ENCODE results near the gene ZFHX2.
"Not testable (repeated sequence)": the region's sequence is repeated elsewhere in the genome, so short reads cannot be mapped to it uniquely, and the experiment has no call there.

ZFHX2 gene

DNA sequence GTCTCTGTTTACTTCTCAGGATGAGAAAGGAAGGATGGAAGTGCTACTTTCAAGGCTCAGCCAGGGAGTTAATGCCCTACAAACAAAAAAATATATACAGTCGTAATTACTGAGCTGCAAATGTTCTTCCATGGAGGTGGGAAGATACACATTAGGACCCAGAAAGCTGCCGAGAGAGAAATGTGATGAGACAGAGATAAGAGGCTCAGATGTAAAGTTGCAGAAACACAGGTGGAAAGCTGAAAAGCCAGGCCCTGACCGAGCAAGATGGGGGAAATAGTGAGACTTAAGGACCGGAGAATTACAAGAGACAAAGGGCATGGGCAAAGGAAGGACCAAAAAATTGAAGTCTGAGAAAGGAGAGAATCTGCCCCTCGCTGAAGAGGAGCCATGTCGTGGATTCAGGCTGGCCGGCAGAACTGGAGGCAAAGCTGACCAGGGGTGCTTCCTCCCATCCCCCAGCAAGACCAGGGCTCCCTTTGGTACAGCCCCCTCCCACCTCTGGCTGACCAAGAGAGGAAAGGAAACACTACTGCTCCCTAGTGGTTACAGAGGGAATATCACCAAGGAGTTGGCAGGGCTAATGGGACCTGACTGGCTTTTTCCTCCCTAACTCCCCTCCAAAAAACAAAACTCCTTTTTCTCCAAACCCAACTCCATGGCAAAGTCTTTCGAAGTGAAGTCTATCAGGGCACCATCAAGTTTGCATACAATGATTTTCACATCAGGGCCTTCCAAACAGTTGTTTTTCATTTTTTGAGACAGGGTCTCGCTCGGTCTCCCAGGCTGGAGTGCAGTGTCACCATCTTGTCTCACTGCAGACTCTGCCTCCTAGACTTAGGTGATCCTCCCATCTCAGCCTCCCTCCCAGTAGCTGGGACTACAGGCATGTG, 12.1 kb downstream of the ZFHX2 start:
- peak; percentile 63 for DNase-seq

DNA sequence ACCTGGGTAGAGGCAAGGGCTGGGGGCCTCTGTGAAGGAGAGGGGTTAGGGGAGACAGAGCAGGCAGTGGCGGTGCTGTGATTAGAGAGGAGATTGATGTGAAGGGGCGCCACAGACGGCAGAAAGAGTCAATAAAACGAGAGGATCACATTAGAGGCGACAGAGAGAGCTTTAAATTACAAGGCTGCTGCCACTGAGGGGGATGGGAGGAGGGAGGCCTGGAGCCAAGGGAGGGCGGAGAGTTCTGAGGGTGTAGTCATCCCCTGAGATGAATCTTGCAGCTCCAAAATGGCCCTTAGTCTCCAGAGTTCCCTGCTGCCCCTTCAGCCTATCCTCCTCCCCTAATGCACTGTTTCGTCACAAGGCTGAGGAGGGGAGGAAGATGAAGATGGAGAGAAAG, 12.8 kb downstream of the ZFHX2 start:
- DNase-seq: no peak

DNA sequence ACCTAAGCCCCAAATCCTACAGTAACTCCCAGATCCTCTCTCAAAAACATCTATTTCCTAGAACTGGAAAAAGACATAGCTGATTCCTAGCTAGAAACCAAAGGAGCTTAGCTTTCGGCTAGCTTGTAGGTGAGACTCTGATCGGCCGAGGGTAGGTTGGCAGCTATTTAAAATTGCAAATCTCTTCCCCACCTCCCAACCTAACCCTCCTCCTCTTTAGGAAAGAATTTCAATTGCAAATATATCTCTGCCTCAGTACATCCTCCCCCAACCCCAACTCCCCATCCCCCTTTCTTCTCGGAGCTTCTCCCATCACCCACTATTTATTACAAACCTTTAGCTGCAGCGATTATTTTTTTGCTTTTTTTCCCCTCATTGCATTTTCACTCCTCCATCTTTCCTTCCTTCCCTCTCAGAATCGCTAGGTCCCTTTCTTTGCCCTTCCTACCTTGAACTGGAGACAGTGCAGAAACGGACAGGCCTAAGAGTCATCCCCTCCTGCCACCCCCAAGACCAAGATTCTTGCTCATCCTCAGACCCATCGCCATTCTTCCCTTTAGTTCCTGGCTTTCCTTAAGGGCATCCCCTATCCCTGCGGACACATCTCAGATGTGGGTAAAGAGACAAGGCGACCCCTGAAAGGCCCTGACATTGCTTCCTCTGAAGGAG, 13.4 kb downstream of the ZFHX2 start:
- DNase-seq: no peak

DNA sequence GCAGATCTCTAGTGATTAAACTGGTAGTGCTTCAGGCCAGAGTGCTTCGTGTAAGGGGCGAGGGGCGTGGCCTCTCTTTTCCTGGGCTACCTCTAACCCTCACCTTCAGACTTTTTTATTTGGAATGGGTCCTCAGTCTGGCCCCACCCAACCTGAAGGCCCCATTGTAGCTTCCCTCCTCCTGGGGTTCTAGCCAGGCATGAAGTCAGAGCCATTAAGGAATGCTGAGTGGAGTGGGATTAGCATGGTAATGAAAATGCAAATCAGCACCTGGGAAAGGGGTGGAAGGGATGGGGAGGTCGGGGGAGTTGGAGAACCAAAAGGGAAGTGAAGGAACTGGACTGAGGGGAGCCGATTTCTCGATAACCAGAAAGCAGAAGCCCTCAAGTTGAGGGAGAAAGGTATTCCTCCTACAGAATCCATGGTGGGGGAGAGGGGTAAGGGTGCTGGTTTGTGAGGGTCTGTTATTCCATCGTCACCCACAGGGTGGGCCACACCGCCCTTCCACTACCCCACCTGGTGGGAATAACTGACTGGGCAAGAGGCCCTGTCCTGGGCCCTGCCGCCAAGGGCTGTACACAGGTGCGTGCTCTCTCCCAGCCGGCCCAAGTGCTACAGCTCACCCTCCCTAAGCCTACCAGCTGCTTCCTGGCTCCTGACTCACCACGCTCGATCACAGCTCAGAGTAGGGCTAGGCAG, 14.1 kb downstream of the ZFHX2 start:
- DNase-seq: no peak

DNA sequence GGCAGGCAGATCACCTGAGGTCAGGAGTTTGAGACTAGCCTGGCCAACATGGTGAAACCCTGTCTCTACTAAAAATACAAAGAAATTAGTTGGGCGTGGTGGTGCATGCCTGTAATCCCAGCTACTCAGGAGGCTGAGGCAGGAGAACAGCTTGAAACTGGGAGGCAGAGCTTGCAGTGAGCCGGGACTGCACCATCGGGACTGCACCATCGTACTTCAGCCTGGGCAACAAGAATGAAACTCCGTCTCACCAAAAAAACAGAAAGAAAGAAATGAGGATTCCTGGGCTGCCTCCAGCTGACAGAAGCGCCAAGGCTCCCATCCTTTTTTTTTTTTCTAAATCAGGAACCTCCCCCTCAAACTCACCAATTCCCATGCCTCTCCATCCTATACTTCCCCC, 14.7 kb downstream of the ZFHX2 start:
- not testable (repeated sequence) for DNase-seq

DNA sequence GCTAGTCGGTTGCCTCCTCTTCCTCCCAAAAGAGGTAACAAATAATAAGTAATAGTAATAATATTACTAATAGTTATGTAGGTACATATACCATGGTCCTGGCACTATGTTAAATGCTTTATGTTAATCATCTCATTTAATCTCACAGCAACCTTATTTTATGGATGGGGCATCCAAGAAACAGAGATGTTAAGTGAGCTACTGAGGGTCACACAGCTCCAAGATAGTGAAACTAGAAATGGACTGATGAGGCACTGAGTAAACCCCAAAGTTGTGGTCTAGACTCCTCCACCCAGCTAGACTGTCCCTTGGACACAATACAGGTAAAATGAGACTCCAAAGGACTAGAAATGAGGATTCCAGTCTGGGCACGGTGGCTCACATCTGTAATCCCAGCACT, 15.1 kb downstream of the ZFHX2 start:
- no peak for DNase-seq

DNA sequence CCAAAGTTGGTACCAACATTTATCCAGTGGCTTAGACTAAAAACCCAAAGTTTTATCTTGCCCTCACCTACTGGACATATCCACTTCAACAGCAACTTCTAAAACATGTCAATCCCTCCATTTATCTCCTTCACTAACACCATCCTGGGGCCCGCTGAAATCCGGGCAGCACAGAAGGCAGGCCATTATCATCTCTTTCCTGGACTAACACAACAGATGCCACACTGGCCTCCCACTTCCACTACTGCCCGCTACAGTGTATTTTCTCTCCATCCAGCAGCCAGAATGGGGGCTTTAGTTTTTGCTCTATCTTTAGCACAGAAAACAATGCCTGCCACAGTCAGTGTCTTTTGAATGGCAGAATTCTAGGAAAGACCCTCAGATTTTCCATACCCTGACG, 15.6 kb downstream of the ZFHX2 start:
- DNase-seq: no peak

DNA sequence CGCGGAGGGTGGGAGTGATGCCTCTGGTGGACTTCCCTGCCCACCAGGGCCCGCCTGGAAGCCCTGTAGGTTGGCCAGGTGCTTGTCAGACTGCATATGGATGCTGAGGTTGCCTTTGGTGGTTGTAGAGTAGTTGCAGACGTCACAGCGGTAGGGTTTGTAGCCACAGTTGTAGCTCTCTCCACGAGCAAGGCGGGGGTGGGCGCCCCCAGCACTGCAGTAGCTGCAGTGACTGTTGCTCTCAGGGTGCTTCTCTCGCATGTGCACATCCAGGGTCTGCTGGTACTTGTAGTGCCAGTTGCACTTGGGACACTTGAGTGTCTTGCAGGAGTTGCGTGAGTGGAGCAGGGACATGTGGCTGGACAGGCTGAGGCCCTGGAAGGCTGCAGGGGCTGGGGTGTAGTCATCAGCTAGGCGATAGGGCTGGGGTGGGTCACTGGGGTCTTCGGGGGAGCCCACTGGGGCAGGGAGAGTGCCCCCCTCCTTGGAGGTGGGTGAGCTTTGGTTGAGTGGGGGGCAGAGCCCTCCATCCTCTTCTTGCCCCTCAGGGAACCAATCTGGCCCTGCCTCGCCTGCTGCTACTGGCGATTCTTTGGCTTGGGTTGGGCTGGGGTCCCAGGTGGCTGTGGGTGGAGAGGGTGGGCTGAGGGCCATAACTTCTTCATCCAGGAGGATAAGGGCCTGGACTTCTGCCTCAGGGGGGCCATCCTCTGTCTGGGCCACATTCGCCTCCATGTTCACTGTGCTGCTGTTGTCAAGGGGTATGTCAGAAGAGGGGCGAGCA, 17.7 kb downstream of the ZFHX2 start:
- no peak for DNase-seq

DNA sequence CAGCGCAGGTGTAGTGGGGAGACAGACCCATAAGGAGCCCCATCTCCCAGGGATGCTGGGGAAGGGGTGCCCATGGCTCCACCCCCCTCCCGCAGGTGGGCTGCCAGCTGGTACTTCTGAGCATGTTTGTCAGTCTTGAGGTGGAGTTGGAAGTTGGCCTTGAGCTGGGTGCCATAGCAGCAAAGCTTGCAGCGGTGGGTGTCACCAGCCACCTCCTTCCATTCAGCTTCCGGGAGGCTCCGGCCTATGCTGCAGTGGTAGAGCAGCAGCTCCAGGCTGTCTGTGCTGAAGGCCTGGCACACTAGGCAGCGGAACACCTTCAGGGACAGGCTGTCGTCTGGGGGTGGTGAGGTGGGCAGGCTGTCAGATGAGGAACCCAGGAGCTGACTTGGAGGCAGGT, 18.9 kb downstream of the ZFHX2 start:
- DNase-seq: no peak

DNA sequence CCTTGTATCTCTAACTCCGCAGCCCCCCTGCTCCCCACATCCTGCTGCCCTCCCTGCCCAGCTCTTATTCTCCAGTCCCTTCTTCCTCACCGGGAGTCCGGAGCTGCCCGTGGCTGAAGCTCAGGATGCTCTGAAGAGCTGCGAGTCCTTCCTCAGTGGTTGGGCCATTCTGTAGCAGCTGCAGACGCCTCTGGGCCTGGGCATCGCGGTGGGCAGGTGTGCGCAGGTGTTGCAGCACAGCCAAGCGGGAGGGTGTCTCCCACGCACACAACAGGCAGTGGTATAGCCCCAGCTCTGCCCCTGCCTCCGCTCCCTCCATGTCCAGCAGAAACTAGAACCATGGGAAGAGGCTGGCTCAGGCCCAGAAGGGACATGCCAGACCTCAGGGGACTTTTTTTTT, 20.2 kb downstream of the ZFHX2 start:
- DNase-seq: no peak

DNA sequence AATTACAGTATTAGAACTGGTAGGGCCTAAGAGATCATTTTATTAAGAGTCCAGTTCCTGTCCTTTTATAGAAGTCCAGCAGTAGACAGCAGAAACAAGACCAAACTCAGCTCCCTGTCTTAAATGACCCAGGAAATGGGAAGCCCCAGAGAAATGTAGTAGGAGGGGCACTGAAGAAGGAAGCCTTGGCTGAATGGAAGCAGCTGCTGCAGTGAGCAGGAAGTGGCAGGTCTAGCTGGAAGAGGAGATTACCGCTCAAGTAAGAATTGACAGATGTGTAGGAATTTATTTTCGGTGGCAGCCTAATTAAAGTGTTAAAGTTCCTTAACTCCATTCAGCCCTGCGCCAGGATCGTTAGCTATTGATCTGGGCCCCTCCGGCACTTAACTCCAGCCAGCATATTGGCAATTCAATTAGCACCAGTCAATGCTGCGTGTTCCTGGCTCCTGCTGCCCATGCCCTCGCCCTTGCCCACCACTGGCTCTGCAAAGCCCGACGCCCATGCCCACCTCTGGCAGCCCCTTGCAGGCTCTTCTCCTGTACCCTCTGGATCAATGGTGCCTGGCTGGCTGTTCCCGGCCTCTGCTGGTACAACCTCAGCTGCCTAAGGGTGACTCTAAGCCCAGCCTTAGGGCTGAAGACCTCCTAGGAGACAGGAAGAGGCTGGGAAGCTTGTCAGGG, 21.1 kb downstream of the ZFHX2 start:
- DNase-seq: no peak

DNA sequence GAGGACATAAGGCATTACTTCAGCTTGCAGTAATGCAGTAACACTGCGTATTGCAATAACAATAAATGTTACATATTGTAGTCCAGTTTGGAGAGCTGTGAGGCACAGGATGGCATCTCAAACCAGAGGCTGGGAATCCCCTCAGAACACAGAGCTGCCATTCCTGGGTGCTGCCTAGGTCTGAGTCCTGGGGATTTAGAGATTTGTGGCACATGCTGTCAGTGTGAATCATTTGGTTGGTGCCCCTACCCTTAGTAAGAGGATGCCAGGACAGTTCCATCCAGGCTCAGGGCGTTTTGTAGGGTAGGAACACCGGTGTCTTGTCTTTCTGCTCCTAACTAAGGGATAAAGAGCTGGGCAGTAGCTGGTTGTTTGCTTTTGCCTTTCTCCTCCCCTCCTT, 22.5 kb downstream of the ZFHX2 start:
- DNase-seq: no peak

DNA sequence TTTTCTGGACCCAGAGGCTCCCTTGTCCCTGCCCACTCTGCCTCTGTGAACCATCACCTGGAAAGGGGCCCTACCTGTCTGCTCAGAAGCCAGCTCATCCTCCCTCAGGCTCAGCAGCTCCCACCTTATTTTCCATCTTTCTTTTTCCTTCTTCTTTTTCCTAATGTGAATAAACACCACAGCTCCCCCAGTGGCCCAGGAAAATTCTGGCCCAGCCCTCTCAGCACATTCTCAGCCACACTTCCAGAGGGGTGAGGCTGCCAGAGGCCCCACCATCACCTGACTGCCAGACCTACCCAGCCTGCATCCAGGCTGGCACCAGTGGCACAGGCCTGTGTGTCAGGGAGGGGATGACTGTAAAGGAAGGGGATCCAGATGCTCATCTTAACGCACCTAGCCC, 23.0 kb downstream of the ZFHX2 start:
- no peak for DNase-seq

DNA sequence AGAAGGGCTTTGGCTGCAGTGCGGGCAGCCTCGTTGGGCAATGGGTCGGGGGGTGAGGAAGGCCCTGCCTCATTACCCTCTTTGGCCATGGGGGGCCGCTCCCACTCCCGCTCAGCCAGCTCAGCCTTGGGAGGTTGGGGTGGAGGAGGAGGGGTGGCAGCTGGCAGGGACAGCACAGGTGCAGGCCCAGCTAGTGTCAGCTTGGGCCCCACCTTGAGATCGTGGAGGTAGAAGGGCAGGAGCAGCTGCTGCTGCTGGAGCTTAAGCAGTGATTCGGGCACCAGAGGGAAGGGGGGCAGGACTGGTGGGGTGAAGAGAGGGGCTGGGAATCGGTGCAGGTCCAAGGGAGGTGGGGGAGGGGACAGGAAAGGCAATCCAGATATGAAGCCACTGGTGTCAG, 26.0 kb downstream of the ZFHX2 start:
- no peak for DNase-seq

DNA sequence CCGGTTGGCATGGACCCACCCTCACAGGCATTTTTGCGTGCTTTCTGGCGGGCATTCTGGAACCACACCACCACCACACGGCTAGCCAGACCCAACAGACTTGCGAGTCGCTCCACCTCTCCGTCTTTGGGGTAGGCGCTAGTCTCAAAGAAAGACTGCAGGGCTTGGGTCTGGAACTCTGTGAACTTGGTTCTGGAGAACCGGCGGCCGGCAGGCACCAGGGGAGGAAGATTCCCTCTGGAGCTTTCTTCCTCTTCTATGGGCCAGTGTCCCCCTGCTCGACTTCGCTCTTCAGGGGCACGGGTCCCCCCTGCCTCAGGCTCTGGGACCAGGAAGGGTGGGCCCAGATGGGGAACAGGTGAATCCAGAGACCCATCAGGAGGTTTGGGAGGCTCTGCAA, 26.6 kb downstream of the ZFHX2 start:
- no peak for DNase-seq

DNA sequence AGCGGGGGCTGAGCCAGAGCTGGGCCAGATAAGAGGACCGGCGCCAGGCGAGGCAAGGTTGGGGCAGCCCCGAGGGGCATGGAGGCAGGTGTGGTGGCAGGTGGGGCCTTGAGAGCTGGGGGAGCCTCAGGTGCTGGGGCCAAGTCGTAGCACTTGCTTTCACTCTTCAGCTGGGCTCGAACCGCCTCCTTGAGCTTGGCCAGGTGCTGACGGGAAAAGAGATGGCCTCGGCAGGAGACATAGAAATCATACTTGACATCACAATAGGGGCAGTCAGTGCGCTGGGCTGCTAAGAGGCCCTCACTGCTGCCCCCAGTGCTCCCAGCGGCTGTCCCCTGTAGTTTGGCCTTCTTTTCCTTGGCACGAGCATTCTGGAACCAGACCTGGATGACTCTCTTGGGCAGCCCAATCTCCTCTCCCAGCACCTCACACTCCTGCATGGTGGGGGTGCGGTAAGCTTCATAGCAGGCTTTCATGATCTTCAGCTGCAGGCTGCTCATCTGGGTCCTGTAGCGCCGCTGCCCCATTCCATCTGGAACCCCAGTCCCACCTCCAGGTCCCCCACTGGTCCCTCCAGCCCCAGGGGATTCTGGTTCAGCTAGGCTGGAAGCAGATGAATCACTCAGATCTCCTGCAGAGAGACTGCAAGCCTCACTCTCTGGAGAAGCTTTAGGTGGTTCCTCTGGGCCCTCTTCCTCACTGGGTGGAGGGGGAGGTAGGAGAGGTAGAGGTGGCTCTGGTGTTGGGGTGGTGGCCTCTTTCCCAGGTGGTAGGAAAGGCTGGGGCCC, 28.1 kb downstream of the ZFHX2 start:
- DNase-seq: no peak

DNA sequence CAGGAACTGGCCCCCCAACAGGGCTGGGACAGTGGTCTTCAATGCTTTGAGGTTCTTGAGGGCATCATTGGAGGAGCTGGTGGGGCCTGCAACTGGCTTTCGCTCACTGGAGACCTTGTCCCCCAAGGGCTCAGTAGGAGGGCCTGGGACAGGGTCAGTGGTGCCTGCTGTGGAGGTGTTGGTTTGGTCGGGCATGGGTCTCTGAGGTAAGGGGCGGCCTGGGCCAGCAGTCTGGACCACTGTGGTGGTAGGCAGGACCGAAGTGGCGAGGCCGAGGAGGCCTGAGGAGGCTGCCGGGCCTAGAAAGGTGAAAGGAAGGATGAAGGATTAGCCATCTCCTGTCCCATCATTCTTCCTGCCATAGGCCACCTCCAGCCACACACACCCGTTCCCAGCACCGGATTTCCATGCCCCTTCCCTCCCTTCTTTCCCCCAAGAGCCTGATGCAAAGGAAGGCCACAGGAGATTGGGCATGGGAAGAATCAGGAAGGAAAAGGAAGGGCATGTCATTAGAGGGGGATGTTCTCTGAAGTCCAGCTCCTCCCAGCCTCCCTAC, 28.8 kb downstream of the ZFHX2 start:
- DNase-seq: no peak

DNA sequence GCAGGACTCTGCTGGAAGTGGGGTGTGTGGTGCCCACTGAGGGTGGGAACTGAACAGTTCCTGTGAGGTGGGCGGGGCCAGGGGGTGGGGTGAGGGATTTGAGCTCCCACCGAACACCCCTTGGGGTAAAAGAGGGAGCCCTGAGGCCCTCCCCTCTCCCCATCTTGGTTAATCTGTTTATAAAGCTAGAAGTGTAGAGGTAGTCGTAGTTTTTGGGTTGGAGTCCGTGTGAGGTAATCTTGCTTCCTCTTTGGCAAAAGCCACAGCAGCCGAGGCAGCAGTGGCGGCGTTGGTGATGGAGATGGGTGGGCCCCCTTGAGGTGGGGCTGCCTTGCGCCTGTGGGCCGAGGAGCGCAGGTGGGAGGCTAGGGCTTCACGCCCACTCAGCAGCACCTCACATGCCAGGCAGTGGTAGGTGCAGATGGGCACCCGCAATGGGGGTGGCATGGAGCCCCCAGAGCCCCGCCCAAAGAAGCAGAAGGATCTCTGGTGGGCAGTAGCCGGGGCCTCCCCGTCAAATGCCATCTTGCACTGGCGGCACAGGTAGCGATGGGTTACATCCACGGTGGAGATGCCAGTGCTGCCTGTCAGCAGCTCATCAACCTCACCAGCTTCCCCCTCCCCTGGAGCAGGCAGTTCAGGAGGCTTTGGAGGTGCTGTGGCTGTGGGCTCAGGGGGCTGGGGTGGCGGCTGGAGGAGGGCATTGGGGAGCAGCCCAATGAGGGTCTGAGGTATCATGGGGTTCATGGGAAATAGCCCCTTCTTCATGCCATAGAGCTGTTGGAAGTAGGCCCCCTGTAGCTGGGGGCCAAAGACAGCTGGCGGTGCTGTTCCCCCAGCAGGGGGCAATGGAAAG, 29.6 kb downstream of the ZFHX2 start:
- DNase-seq: no peak

DNA sequence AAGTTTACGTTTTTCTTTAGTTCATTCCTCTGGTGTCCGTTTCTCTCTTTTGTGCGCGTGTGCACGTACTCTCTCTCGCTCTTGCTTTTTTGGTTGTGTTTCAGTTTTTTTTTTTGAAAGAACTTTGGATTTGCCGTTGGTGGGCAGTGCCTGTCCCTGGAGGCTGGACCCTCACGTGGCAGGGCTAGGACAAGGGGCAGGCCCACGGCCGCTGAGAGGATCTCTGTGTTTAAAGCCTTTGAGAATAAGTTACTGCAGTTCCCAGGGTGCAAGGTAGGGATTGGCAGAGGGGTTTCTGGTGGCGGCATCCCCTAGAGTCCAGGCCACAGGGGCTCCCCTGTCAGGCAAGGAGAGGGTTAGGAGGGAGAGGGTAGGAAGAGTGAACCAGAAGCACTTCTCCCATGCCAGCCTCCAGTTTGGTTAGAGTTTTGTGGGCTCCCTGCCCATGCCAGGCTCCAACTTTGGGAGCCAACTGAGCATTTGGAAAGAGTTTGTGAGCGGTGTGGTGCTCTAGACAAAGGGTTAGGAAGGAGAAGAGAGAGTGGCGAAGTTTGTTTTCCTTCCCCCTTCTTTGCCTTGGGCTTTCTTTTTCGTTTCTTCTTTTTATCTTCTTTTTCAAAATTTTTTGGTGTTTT, 30.5 kb downstream of the ZFHX2 start:
- DNase-seq: no peak

DNA sequence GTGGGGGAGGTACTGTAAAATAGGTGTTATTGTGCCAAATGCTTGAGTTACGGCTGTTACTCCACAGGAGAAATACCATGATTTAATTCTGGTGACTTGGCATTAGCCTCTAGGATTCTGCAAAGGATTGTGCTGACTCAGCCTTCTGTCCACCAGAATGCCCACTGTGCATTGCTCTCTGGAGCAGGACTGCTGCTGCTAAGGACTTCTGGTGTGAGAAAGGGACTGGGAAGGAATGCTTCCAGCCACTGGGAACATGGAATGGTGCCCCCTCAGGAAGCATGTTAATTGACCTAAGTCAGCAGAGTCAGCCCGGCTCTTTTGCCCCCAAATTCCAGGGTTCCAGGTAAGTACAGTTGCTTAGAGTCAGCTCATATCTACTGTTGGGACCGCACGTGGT, 32.9 kb downstream of the ZFHX2 start:
- no peak for DNase-seq

Measured in NCI-H146 (cell line).